ENCODE results near the gene THSD1.

GRCh38 chr13:52447354-52447753, 41.4 kb upstream of the THSD1 start:
- TF ChIP-seq SPI1 (IDR thresholded peaks at IDR 0.05; ENCODE audit: low read depth, low read length) (no peak), POLR2AphosphoS5 (IDR thresholded peaks at IDR 0.05; ENCODE audit: low read depth, low read length) (no peak), POLR2A (IDR thresholded peaks at IDR 0.05; ENCODE audit: low read depth, low read length) (no peak), TAF1 (IDR thresholded peaks at IDR 0.05; ENCODE audit: low read depth, low read length) (no peak)

All from GM12891 (cell line).